ENCODE data around the gene SLC25A38. TPM values are rescaled to one million over a fixed set of nuclear protein-coding genes. Genes with fewer than 3 reads are reported as not detected.

SLC25A38 gene
- total and polyA plus RNA-seq, 9 of the 15 experiments (the other 6 are each of a cell fraction or from before 2014, with no cell fraction given) = 13.5 to 51.1 (median 30.6) TPM

DNA sequence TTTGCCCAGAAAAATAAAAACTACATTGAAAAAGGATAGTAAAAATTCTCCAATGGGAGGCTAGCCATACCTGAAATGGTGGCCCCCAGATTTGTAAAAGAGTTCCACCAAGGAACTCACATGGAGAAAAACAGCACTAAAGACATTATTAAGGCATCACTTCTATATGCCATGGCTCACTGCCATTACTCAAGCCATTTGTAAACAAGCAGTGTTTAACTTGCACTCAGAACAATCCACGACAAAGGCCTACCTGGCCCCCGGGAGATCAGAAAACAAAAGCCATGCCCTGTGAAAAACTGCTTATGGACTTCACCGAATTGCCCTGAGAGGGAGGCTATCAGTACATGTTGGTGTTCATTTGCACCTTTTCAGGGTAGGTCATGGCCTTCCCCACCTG, 34.1 kb upstream of the SLC25A38 start:
- Histone ChIP-seq H3K4me2 (ENCODE audit: insufficient read depth, low read length) (no peak overlapping the region), H3K27ac (ENCODE audit: extremely low read depth, low read depth, low read length) (no peak overlapping the region), H3K4me1 (replicated peaks in 1 of 2; ENCODE audit: control insufficient read depth in 2 of 2, insufficient read depth in 2 of 2, low read length in 2 of 2) (peaks cover 0 to 28% of the 10 kb centered on the region in 2 experiments; a peak in 3 of 5 replicates), H3K4me3 (no peak overlapping the region), H3K9me1 (ENCODE audit: control insufficient read depth, insufficient read depth, low read length) (no peaks in the 10 kb centered on the region), H2AFZ (ENCODE audit: low read depth, low read length) (no peak overlapping the region), H3K79me2 (ENCODE audit: control insufficient read depth, insufficient read depth, low read length) (no peaks in the 10 kb centered on the region), H3K9ac (ENCODE audit: insufficient read depth in 1 of 2, low read depth in 2 of 2, low read length in 2 of 2) (no peak overlapping the region), H4K20me1 (replicated peaks; ENCODE audit: control insufficient read depth, insufficient read depth, low read length) (no peaks in the 10 kb centered on the region), H3K9me3 (replicated peaks; ENCODE audit: control insufficient read depth, insufficient read depth, low read depth, low read length) (no peaks in the 10 kb centered on the region), H3K27me3 (ENCODE audit: control insufficient read depth in 2 of 2, insufficient read depth in 2 of 2, low read length in 2 of 2) (no peaks in the 10 kb centered on the region; a peak in 1 of 5 replicates), H3K36me3 (ENCODE audit: control insufficient read depth, insufficient read depth, low read length) (no peaks in the 10 kb centered on the region)
- intact Hi-C loops (cut with micrococcal nuclease) (no loop called here), in situ Hi-C loops (cut with MboI) (no loop called here)
- no peak for TF ChIP-seq NBN (IDR thresholded peaks at IDR 0.05; ENCODE audit: low read depth)
- no peak for TF ChIP-seq SREBF1 (IDR thresholded peaks at IDR 0.05; ENCODE audit: borderline replicate concordance, low read depth, low read length)
- TF ChIP-seq, protein P1, sequence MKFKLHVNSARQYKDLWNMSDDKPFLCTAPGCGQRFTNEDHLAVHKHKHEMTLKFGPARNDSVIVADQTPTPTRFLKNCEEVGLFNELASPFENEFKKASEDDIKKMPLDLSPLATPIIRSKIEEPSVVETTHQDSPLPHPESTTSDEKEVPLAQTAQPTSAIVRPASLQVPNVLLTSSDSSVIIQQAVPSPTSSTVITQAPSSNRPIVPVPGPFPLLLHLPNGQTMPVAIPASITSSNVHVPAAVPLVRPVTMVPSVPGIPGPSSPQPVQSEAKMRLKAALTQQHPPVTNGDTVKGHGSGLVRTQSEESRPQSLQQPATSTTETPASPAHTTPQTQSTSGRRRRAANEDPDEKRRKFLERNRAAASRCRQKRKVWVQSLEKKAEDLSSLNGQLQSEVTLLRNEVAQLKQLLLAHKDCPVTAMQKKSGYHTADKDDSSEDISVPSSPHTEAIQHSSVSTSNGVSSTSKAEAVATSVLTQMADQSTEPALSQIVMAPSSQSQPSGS (CRISPR knock-in tag; IDR thresholded peaks at IDR 0.05) = no peak
- no peak for TF ChIP-seq RFX1 (IDR thresholded peaks at IDR 0.05)
- no peak for TF ChIP-seq ZNF232 (CRISPR knock-in tag; IDR thresholded peaks at IDR 0.05)
- TF ChIP-seq ZBTB1 (CRISPR knock-in tag; IDR thresholded peaks at IDR 0.05; ENCODE audit: borderline replicate concordance, low read depth) = no peak
- no peak for TF ChIP-seq ZNF347 (CRISPR knock-in tag; IDR thresholded peaks at IDR 0.05; ENCODE audit: low read depth)
- no peak for TF ChIP-seq NFXL1 (CRISPR knock-in tag; IDR thresholded peaks at IDR 0.05)
- no peak for TF ChIP-seq BCOR (IDR thresholded peaks at IDR 0.05)
- no peak for TF ChIP-seq ZKSCAN1 (IDR thresholded peaks at IDR 0.05; ENCODE audit: low read depth, low read length)
- no peak for TF ChIP-seq SP1 (CRISPR knock-in tag; IDR thresholded peaks at IDR 0.05)
- TF ChIP-seq, protein P2, sequence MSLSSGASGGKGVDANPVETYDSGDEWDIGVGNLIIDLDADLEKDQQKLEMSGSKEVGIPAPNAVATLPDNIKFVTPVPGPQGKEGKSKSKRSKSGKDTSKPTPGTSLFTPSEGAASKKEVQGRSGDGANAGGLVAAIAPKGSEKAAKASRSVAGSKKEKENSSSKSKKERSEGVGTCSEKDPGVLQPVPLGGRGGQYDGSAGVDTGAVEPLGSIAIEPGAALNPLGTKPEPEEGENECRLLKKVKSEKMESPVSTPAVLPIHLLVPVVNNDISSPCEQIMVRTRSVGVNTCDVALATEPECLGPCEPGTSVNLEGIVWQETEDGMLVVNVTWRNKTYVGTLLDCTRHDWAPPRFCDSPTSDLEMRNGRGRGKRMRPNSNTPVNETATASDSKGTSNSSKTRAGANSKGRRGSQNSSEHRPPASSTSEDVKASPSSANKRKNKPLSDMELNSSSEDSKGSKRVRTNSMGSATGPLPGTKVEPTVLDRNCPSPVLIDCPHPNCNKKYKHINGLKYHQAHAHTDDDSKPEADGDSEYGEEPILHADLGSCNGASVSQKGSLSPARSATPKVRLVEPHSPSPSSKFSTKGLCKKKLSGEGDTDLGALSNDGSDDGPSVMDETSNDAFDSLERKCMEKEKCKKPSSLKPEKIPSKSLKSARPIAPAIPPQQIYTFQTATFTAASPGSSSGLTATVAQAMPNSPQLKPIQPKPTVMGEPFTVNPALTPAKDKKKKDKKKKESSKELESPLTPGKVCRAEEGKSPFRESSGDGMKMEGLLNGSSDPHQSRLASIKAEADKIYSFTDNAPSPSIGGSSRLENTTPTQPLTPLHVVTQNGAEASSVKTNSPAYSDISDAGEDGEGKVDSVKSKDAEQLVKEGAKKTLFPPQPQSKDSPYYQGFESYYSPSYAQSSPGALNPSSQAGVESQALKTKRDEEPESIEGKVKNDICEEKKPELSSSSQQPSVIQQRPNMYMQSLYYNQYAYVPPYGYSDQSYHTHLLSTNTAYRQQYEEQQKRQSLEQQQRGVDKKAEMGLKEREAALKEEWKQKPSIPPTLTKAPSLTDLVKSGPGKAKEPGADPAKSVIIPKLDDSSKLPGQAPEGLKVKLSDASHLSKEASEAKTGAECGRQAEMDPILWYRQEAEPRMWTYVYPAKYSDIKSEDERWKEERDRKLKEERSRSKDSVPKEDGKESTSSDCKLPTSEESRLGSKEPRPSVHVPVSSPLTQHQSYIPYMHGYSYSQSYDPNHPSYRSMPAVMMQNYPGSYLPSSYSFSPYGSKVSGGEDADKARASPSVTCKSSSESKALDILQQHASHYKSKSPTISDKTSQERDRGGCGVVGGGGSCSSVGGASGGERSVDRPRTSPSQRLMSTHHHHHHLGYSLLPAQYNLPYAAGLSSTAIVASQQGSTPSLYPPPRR (CRISPR knock-in tag; IDR thresholded peaks at IDR 0.05; ENCODE audit: borderline replicate concordance) = no peak
- TF ChIP-seq GATAD2B (IDR thresholded peaks at IDR 0.05; ENCODE audit: borderline replicate concordance) = no peak
- no peak for TF ChIP-seq ZNF217 (CRISPR knock-in tag; IDR thresholded peaks at IDR 0.05)
- ChIA-PET POLR2A (interaction anchor here (0.6 kb wide), 1 partner anchor 659 kb away, joined by 3 read pairs; no protein-coding TSS in a partner anchor), CTCF (ENCODE audit: low intra/inter-chr PET ratio) (no interaction called here)
- no peak for ATAC-seq
- no peak for DNase-seq (ENCODE audit: extremely low read depth in 1 of 4, low spot score in 3 of 4)
- 18% methylated on average over 3 of the region's 3 CpGs for WGBS (ENCODE audit: insufficient coverage, low coverage, missing lambda C conversion rate)
- no TSS peak for BruUV-seq (replicated peaks)
- FAIRE-seq = no peak

Measured in K562 (cell line).